HG03097 (cell line): Measurements from ENCODE around the gene TRPM5.

Source experiments
- ATAC-seq: cut with Tn5 transposase; IDR thresholded peaks from one replicate; pipeline ENCODE4 v1.9.1; 2021; ENCODE audit not compliant: unreplicated experiment, low FRiP score

Gene TRPM5

GRCh38 chr11:2471048-2471803, 26.9 kb upstream of the TRPM5 start:
- ATAC-seq, result no peak

DNA sequence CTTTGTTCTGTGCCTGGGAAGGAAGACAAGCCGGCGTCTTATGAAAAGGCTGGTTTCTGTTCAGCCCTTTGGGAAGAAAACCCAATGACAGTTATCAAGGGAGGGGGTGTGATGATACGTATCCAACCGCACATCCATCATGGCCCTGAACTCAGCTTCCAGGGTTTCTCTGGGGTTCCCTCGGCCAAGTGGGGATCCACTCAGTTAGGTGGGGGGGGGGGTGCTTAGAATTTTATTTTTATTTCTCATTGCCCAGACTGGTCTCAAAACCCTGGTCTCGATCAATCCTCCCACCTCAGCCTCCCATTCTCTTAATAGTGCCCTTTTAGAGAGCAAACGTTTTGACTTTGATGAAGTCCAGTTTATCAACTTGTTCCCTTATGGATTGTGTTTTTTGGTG, 26.2 kb upstream of the TRPM5 start:
- ATAC-seq, result no peak

DNA sequence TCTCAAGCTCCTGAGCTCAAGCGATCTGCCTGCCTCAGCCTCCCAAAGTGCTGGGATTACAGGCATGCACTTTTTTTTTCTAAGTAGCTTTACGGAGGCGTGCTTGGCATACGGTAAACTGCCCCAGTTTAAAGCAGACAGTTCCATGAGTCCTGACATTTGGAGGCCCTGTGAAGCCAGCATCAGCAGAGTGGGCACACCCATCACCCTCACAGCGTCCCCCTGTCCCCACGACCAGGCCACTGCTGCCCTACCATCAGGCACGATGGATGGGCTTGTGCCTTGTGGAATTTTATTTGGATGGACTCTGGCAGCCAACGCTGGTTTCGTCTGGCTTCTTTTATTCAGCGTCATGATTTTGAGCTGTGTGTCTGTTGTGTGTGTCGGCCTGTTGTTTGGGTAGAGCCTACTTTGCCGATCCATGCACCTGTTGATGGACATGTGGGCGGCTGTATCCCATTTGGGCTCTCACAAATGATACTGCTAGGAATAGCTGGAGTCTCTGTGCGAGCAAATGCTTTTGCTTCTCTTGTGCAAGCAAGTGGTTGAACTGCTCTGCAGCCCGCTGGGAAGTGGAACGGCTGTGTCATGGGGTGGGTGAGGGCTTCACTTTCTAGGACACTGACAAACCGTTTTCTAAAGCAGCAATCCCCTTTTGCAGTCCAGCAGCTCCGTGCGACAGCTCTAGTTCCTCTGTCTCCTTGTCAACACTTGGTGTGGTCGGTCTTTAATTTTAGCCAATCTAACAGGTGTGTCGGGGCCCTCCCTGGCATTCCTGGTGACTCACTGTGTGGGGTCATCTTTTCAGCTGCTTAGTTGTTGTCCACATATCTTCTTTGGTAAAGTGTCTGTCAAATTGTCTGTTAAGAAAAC, 24.3 kb upstream of the TRPM5 start:
- ATAC-seq, result no peak

- ATAC-seq, result no peak
Observed at GRCh38 chr11:2467695-2468055, 23.4 kb upstream of the TRPM5 start.

GRCh38 chr11:2466869-2467694, 22.8 kb upstream of the TRPM5 start:
- ATAC-seq, result no peak

GRCh38 chr11:2466069-2466801, 21.9 kb upstream of the TRPM5 start:
- no peak for ATAC-seq

DNA sequence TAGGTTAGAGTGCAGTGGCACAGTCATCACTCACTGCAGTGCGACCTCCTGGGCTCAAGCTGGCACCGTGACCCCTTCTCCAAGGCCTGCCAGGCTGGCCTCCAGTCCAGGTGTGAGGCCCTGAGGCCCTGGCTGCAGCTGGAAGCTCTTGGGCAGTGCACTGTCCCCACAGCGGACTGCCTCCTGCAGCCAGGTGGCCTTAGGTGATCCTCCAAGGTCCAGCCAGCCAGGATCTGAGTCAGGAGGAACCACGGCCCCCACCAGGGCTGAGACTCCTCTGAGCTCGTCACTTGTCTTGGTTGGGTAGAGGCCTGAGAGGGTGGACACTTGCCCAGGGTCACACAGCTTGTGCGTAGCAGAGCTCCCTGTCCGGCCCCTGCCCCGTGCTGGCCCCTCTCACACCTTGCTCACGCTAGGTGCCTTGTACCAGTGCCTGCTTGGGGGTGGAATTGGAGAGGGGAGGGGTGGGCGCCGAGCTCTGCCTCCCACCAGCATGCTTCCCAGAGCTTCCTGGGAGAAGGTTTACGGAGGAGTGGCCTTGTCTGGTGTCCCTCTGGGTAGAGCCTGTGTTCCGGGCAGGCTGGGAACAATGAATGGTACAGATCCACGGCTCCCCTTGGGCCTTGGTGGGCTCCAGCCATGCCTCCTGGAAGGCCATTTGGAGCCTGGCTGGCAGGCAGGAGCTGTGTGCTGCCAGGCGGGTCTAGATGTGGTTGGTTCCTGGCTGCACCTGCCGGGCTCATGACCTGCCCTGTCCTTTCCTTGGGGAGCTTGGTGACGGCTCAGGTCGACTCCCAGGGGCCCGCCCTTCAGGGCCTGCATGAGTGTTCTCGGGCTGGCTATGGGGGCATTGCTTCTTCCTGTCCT, 21.1 kb upstream of the TRPM5 start:
- ATAC-seq, result no peak

GRCh38 chr11:2464451-2465165, 20.3 kb upstream of the TRPM5 start:
- no peak for ATAC-seq

- ATAC-seq, result no peak
Observed at GRCh38 chr11:2463766-2464277, 19.5 kb upstream of the TRPM5 start.

DNA sequence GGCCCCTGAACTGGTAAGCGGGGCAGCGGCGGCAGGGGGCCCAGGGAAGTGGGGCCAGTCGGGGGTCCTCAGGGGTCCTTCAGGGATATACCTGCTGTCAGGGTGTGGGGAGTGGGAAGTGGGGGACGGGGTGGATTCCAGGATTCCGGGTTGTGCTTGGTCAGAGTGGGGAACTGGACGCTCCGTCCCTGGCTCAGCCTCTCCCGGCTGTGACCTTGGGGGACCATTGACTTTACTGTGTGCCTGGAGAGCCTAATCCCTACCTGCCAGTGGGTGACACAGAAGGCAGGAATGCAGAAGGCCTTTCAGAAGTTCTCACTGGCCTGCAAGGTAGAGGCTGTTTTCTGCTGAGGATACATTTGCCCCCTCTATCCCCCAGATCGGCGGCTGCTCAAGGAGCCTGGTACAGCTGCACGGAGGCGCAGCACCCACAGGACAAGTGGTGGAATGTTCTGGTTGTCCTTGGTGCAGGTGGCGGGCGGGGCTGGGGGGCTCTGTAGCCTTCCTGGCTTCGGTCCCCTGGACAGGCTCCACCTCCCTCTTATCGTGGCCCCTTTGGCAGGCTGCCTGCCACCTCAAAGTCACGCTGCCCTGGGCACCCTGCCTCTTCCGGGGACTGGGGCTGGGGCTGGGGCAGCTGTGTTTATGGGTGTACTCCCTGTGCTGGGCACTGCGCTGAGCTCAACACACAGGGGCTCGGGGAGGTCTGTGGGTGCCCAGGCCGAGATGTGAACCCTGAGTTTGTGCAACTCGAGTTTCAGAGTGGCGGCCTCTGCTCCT, 18.9 kb upstream of the TRPM5 start:
- no peak for ATAC-seq

GRCh38 chr11:2462543-2462985, 18.2 kb upstream of the TRPM5 start:
- no peak for ATAC-seq

GRCh38 chr11:2461956-2462542, 17.7 kb upstream of the TRPM5 start:
- ATAC-seq, result no peak

DNA sequence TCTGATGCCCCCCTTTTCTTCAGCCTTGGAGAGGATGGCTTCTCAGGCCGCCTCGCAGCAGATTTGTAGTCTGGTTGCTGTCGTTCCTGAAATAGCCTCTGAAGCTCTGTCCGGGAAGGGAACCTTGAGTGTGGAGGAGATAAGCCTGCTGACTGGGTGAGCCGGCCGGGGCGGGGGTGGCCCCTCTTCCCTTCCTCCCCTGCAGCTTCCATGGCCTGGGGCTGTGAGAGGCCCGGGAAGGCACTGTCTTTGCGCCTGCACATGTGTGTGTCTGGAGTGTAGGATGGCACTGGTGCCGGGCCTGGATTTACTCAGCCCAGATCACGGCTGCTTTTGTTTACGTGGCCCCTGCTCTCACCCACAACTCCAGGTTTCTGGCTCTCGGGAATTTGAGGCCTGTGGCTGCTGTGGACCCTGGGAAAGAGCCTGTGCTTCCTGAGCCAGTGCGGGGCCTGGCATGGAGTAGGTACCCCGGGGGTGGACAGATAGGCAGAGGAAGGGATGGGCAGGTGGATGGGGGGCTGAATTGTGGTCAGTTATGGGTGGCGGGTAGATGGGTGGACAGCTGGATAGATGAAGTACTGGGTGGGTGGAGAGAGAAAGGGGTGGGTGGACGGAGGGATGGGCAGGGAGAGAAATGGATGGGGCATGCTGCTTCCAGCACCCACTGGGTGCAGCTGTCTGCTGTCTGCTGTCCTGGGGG, 17.1 kb upstream of the TRPM5 start:
- no peak for ATAC-seq

- ATAC-seq, result no peak
Observed at GRCh38 chr11:2460540-2461252, 16.4 kb upstream of the TRPM5 start.

DNA sequence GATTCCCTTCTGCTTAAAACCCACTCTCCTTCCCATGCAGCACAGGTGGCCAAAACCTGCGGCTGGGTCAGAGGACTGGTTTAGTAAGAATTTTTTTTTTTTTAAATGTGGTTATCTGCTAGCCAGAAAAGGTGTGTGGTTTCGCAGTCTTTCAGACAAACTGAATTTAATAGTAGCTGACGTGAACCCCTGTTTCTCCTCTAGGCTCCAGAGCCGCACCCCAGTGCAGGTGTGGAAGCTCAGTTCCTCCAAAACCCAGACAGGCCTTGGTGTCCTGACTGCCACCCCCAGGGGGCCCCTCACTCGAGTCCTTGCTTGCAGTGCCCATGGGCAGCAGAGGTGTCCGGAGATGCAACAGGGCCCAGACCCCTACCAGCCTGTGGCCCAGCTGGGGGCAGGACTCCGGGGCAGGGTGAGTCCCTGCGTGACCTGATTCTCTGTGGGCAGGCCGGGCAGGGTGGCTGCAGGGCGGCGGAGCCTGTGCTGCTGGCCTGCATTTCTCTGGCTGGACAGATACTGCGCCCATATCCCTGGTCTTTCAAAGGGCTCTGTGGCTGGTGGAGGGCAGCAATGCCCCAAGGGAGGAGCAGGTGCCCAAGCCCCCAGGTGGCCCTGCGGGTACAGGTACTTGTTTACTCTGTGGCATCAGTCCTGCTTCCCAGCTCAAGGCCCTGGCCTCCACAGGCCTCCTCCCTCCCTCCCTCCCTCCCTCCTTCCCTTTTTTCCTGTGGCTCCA, 15.7 kb upstream of the TRPM5 start:
- no peak for ATAC-seq
